Type B pancreatic cell (in vitro differentiated cells): ENCODE data around the gene CCDC152. TPM values are rescaled to one million over a fixed set of nuclear protein-coding genes. Genes with fewer than 3 reads are reported as not detected.

Source experiments
- DNase-seq: peaks from one replicate; pipeline ENCODE4 v3.0.0; 2021; ENCODE audit warnings: mixed read lengths; ENCODE audit not compliant: unreplicated experiment; ENCODE audit errors: extremely low spot score
- H3K27ac Mint-ChIP-seq: 2 replicates; pipeline ENCODE4 v1.8.0; 2021; ENCODE audit warnings: mild to moderate bottlenecking, mixed read lengths
- H3K27me3 Mint-ChIP-seq: 2 replicates; pipeline ENCODE4 v1.8.0; 2021; ENCODE audit warnings: mixed read lengths
- H3K36me3 Mint-ChIP-seq: 2 replicates; pipeline ENCODE4 v1.8.0; 2021; ENCODE audit warnings: mixed read lengths
- H3K4me1 Mint-ChIP-seq: one replicate; pipeline ENCODE4 v1.8.0; 2021; ENCODE audit warnings: mixed read lengths; ENCODE audit not compliant: unreplicated experiment
- H3K4me3 Mint-ChIP-seq: 2 replicates; pipeline ENCODE4 v1.8.0; 2021; ENCODE audit warnings: mild to moderate bottlenecking, mixed read lengths
- H3K9me3 Mint-ChIP-seq: 2 replicates; pipeline ENCODE4 v1.8.0; 2021; ENCODE audit warnings: mixed read lengths
- CTCF ChIP-seq: fragments of 200-600 bp; sonication (generic); conservative IDR thresholded peaks from 2 replicates; pipeline ENCODE4 v1.5.0; 2021; ENCODE audit warnings: antibody characterized with exemption, mild to moderate bottlenecking
- total RNA-seq: library from RNA; stranded (reverse); gene quantifications from 2 replicates; pipeline ENCODE4 v1.2.1, GENCODE V29; 2021; ENCODE audit warnings: low replicate concordance

Gene CCDC152
- total RNA-seq, 1 donor from 2014 or later, result not detected

- no peak overlapping the region for H3K4me3 Mint-ChIP-seq
- H3K27me3 Mint-ChIP-seq, result peaks cover 3% of the 10 kb centered on the region
- H3K36me3 Mint-ChIP-seq, result no peaks in the 10 kb centered on the region
- no peaks in the 10 kb centered on the region for H3K4me1 Mint-ChIP-seq
- H3K27ac Mint-ChIP-seq, result no peak overlapping the region
- H3K9me3 Mint-ChIP-seq, result no peaks in the 10 kb centered on the region
- TF ChIP-seq CTCF, result no peak
- DNase-seq, result no peak
These were observed 25.0 kb downstream of the CCDC152 start for GRCh38 chr5:42781584-42781983.

GRCh38 chr5:42784132-42784531, 27.5 kb downstream of the CCDC152 start:
- Mint-ChIP-seq H3K4me1 (no peaks in the 10 kb centered on the region), H3K36me3 (peaks cover 6% of the 10 kb centered on the region), H3K27ac (no peak overlapping the region), H3K9me3 (peaks cover 7% of the 10 kb centered on the region), H3K4me3 (no peak overlapping the region), H3K27me3 (peaks cover 3% of the 10 kb centered on the region)
- DNase-seq, result no peak
- TF ChIP-seq CTCF, result no peak

GRCh38 chr5:42785756-42786155, 29.1 kb downstream of the CCDC152 start:
- DNase-seq, result no peak
- no peak for TF ChIP-seq CTCF
- Mint-ChIP-seq H3K27ac (no peak overlapping the region), H3K36me3 (peaks cover 6% of the 10 kb centered on the region), H3K4me1 (no peaks in the 10 kb centered on the region), H3K27me3 (peaks cover 2% of the 10 kb centered on the region), H3K9me3 (peaks cover 12% of the 10 kb centered on the region), H3K4me3 (no peak overlapping the region)

- Mint-ChIP-seq H3K9me3 (peaks cover 12% of the 10 kb centered on the region), H3K4me1 (no peaks in the 10 kb centered on the region), H3K27ac (no peak overlapping the region)
These were observed 30.5 kb downstream of the CCDC152 start for GRCh38 chr5:42787073-42787472.

GRCh38 chr5:42787845-42788244, 31.2 kb downstream of the CCDC152 start:
- DNase-seq, result no peak
- H3K4me3 Mint-ChIP-seq, result no peak overlapping the region
- H3K4me1 Mint-ChIP-seq, result no peaks in the 10 kb centered on the region
- peaks cover 12% of the 10 kb centered on the region for H3K9me3 Mint-ChIP-seq
- no peak overlapping the region for H3K27ac Mint-ChIP-seq
- no peak for TF ChIP-seq CTCF
- H3K27me3 Mint-ChIP-seq, result no peaks in the 10 kb centered on the region
- peaks cover 6% of the 10 kb centered on the region for H3K36me3 Mint-ChIP-seq

More at GRCh38 chr5:42787073-42787472, 30.5 kb downstream of the CCDC152 start:
- peaks cover 6% of the 10 kb centered on the region for H3K36me3 Mint-ChIP-seq
- no peak overlapping the region for H3K4me3 Mint-ChIP-seq
- no peak for TF ChIP-seq CTCF
- H3K27me3 Mint-ChIP-seq, result no peaks in the 10 kb centered on the region
- no peak for DNase-seq

- Mint-ChIP-seq H3K36me3 (peaks cover 6% of the 10 kb centered on the region), H3K9me3 (peaks cover 12% of the 10 kb centered on the region), H3K4me3 (no peak overlapping the region), H3K27ac (no peak overlapping the region), H3K4me1 (no peaks in the 10 kb centered on the region), H3K27me3 (no peaks in the 10 kb centered on the region)
- no peak for DNase-seq
- TF ChIP-seq CTCF, result no peak
These were observed 34.5 kb downstream of the CCDC152 start for GRCh38 chr5:42791151-42791550.
